ENCODE results near the gene BCL7B.

DNA sequence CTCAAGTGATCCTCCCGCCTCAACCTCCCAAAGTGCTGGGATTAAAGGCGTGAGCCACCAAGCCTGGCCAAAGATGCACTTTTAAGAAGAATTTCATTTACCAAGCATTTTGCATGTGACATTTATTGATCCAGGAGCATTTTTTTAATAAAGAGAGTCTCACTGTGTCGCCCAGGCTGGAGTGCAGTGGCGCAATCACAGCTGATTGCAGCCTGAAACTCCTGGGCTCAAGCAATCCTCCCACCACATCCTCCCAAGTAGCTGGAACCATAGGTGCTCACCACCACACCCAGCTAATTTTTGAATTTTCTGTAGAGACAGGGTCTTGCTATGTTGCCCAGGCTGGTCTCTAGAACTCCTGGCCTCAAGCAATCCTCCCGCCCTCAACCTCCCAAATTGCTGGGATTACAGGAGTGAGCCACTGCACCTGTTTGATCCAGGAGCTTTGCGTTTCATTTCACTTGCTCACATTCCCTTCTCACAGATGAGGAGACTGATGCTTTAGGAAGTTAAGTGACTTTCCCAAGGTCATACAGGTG lies 25.2 kb upstream of the BCL7B start:
- TF ChIP-seq POLR2A (IDR thresholded peaks at IDR 0.05; ENCODE audit: low read depth, low read length) (no peak), POLR2AphosphoS5 (IDR thresholded peaks at IDR 0.05; ENCODE audit: low read depth, low read length) (no peak)

All from GM12892 (cell line).